Upper lobe of left lung (tissue), 4 donors: ENCODE measurements around the gene MAN1A1.

Source experiments
- POLR2A ChIP-seq, 4 donors: fragments of 450-650 bp; IDR thresholded peaks; one replicate each; pipeline ENCODE4 v1.5.1; 2016 to 2017; ENCODE audit warnings: antibody characterized with exemption in 4 of 4, mild to moderate bottlenecking in 2 of 4
- POLR2AphosphoS5 ChIP-seq, 2 donors: sonication (generic); formaldehyde crosslinking; IDR thresholded peaks; one replicate each; pipeline ENCODE4 v1.5.1; 2017; ENCODE audit warnings: antibody characterized with exemption in 2 of 2

DNA sequence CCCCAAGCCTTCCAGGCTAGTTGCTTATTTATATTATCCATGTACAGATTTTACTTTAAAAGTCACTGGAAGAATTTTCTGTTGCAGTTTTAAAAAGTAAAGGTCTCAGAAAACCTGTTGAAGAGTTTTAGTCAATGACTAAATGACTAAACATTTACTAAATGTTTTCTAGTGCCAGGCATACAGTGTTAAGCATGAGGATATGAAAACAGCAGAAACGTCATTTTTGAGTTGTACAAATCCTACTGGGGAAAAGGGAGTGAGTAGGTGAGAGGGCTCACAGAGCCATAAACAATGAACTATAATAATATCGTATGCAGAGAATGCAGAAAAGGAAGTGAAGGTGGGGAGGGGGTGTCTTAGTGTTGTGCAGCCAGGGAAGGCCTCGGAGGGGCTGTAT lies 66.3 kb downstream of the MAN1A1 start:
- no peak for TF ChIP-seq POLR2AphosphoS5 (IDR thresholded peaks at IDR 0.05)
- no peak for TF ChIP-seq POLR2A (IDR thresholded peaks at IDR 0.05)
